Left lobe of liver (tissue), 2 donors: ENCODE results near the gene NCAM1. TPM values are rescaled to one million over a fixed set of nuclear protein-coding genes. Genes with fewer than 3 reads are reported as not detected.

Experiments used
- ATAC-seq: fragments of 200-7000 bp; cut with Tn5 transposase; one replicate; pipeline ENCODE4 v1.9.1; 2020; ENCODE audit warnings: mild to moderate bottlenecking, moderate library complexity
- DNase-seq: peaks from one replicate; pipeline ENCODE4 v3.0.0-alpha.2; 2020; ENCODE audit warnings: low spot score
- total RNA-seq: library from RNA; stranded (reverse); gene quantifications from one replicate; pipeline ENCODE4 v1.2.1, GENCODE V29; 2021
- donor health status: DM: no; HTN: no; CAD: no; lungs with moderate emphysema.
- donor health status: DM: no; HTN: yes; CAD: no.

Gene NCAM1
- total RNA-seq, 1 donor from 2014 or later: 2.8 TPM

GRCh38 chr11:113162592-113162962 is 201.4 kb downstream of the NCAM1 start:
- ATAC-seq: no peak

GRCh38 chr11:113163291-113164030 is 202.2 kb downstream of the NCAM1 start:
- no peak for DNase-seq
- no peak for ATAC-seq

More at GRCh38 chr11:113162592-113162962, 201.4 kb downstream of the NCAM1 start:
- DNase-seq: no peak

- DNase-seq (no peak), ATAC-seq (no peak)
These were observed 205.1 kb downstream of the NCAM1 start for GRCh38 chr11:113166280-113166679.

GRCh38 chr11:113167599-113167998 is 206.4 kb downstream of the NCAM1 start:
- DNase-seq (no peak), ATAC-seq (no peak)

GRCh38 chr11:113168354-113169342 is 207.4 kb downstream of the NCAM1 start:
- no peak for ATAC-seq
- no peak for DNase-seq

GRCh38 chr11:113172382-113172951 is 211.2 kb downstream of the NCAM1 start:
- DNase-seq: no peak
- no peak for ATAC-seq

- ATAC-seq: no peak
- no peak for DNase-seq
These were observed 211.9 kb downstream of the NCAM1 start for GRCh38 chr11:113173126-113173525.

- ATAC-seq (no peak), DNase-seq (no peak)
These were observed 213.7 kb downstream of the NCAM1 start for GRCh38 chr11:113174882-113175281.

GRCh38 chr11:113176599-113177360 is 215.6 kb downstream of the NCAM1 start:
- no peak for DNase-seq
- no peak for ATAC-seq

- DNase-seq: no peak
- no peak for ATAC-seq
These were observed 216.5 kb downstream of the NCAM1 start for GRCh38 chr11:113177671-113178070.

GRCh38 chr11:113178381-113179070 is 217.3 kb downstream of the NCAM1 start:
- no peak for ATAC-seq

GRCh38 chr11:113179181-113179704 is 218.0 kb downstream of the NCAM1 start:
- ATAC-seq: no peak
- DNase-seq: no peak

More at GRCh38 chr11:113178381-113179070, 217.3 kb downstream of the NCAM1 start:
- DNase-seq: no peak

- ATAC-seq (no peak), DNase-seq (no peak)
These were observed 219.9 kb downstream of the NCAM1 start for GRCh38 chr11:113181094-113181493.

GRCh38 chr11:113182288-113182687 is 221.1 kb downstream of the NCAM1 start:
- ATAC-seq (no peak), DNase-seq (no peak)

- peak; percentile 38 for ATAC-seq
- DNase-seq: no peak
These were observed 223.3 kb downstream of the NCAM1 start for GRCh38 chr11:113184498-113184897.

GRCh38 chr11:113188371-113188834 is 227.2 kb downstream of the NCAM1 start:
- ATAC-seq (no peak), DNase-seq (no peak)

GRCh38 chr11:113189909-113190667 is 228.9 kb downstream of the NCAM1 start:
- ATAC-seq (no peak), DNase-seq (no peak)

GRCh38 chr11:113192121-113192925 is 231.1 kb downstream of the NCAM1 start:
- DNase-seq (no peak), ATAC-seq (no peak)
